Head of caudate nucleus (tissue), 42 donors: Measurements from ENCODE around the gene FAM117B.

Experiments used
- DNase-seq, 42 donors: peaks; one replicate each; pipeline versions ENCODE4 v3.0.0 to v3.0.0-alpha.2; 2020 to 2021; ENCODE audit warnings: mixed read lengths in 7 of 42
- intact Hi-C: fragments of 100-400 bp; cut with DNase I; formaldehyde crosslinking; loops from one replicate; pipeline ENCODE4 v1.15.0; 2022

The FAM117B gene

DNA sequence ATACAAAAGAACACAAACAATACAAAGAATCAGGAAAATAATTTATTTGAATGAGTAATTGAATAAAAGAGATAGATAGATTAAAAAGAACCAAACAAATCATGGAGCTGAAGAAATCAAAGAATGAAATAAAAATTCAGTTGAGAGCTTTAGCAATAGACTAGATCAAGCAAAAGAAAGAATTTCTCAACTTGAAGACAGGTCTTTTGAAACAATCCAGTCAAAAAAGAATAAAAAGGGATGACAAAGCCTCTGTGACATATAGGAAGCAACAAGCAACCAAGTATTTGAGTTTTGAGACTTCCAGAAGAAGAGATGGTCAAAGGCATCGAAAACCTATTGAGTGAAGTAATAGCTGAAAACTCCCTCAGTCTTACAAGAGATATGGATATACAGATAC, 108.8 kb downstream of the FAM117B start:
- no peak for DNase-seq
- intact Hi-C loops: no loop called here

DNA sequence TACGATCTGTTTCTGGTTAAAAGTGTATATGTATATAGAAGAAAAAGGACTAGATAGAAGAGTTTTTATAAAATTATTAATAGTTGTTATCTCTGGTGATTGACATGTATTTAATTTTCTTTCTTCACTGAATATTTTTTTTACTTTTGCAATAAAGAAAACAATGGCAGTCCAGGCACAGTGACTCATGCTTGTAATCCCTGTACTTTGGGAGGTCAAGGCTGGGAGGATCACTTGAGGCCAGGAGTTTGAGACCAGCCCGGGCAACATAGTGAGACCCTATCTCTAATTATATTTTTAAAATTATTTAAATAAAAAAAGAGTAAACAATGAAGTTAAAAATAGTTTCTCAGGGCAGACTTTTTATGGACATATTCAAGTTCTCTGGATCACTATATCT, 114.7 kb downstream of the FAM117B start:
- no peak for DNase-seq
- intact Hi-C loops: no loop called here

DNA sequence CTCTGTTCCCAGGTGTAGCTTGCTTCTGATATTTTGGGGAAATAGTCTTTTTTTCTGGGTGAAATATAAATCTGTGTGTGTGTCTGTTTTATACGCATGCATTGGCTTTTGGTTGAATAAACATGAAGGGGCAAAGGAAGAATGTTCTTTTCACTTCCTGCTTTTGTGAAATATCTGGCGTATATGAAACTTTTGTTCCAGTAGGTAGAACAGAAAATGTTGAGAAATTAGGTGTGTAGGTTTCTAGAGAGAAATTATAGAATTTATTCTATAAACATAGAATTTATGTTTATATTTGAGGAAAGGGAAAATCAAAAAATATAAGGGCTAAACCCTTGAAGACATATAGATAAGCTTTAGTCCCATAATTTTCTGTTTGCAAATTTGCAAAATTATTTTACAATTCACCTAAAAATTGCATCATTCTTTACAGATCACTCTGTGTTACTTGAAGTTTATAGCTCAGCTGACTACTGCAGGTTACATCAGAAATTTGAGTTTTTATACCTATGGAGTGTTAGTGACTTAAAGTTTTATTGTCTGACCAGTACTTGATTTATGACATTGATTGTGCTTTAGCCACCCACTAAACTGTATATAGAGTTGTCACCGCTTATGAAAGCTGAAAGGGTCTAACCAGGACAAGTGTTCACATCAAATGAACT, 116.1 kb downstream of the FAM117B start:
- intact Hi-C loops: no loop called here
- no peak for DNase-seq

DNA sequence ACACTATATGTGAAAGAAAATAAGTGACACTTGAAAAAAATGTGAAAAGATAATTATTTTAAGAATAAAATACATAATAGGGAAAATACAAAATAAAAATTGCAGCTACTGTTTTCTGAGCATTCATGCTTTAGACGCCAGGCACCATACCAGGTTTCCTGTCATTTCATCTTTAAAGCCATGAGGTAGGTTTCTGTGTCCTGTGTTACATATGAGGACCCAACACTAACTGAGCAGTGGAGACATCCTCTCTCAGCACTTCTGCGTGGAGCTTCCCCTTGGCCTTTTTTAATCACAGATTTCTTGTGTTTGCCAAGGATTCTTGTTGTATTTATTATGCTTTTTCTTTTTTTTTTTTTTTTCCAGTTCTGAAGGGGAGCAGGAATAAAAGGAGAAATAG, 117.3 kb downstream of the FAM117B start:
- DNase-seq: no peak
- intact Hi-C loops: no loop called here

DNA sequence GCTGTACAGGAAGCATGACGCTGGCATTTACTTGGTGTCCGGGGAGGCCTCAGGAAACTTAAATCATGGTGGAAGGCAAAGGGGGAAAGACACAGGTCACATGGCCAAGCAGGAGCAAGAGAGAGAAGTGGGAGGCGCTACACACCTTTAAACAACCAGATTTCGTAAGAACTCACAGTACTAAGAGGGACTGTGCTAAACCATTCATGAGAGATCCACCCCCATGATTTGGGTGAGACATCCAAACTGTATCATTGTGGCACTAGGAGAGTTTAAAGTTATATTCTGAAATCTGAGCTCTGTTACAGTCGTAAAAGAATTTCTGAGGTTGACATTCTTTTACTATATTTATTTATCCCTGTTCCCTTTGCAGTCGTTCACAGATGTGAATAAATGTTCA, 120.2 kb downstream of the FAM117B start:
- DNase-seq: peak in 13 of 42 donors; percentile 8 to 65 (median 25)
- intact Hi-C loops: no loop called here

DNA sequence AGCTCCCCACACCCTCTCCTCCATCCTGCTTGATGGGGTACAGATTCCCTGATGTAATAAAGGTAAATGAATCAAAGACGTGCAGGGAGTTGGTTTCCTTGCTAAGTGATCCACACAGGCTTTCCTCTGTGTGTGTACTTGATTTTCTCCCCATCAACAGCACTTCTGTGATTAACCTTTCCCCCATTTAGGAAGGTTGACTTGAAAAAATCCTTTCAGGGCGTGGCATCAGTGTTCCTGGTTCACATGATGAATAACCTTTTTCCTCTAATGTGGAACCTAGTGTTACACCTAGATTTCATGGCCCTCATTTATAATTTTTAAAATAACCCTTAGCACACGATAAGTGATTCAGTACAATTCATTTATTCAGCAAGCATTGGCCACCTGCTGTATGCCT, 121.8 kb downstream of the FAM117B start:
- intact Hi-C loops: no loop called here

DNA sequence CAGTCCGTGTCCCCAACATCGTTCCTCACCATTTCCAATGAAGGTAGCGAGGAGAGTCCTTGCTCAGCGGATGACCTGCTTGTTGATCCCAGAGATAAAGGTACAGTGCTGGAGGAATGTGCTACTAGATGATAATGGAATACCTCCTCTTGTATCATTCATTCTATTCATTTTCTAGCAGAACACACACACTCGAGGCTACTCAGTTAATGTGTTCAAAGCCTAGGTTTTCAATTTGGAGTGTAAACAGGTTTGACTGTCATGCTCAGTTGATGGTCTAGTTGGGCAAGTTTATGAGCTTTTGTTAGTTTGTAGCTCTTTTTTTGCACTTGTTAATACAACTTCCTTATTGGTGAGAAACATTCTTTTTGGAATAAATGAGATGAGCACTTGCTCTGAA, 122.6 kb downstream of the FAM117B start:
- DNase-seq: no peak
- intact Hi-C loops: no loop called here

More for the DNA sequence above, 121.8 kb downstream of the FAM117B start:
- no peak for DNase-seq

DNA sequence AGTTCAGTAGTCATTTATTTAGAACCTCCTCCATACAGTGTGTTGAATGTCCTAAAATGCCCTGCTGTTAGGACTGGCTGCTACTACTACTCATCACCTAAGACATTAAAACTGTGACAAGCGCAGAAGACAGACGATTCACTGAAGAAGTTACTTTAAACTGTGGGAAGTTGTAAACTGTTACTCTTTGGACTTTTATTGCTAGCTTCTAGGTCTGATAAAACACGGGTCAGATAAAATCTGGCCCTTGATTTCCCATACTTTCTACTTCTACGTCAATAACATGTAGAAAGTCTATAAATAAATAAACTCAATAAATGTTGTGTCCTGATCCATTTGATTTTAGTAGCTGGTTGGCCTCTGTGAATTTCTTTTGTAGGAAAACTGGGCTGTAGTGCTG, 123.4 kb downstream of the FAM117B start:
- DNase-seq: no peak
- intact Hi-C loops: no loop called here

DNA sequence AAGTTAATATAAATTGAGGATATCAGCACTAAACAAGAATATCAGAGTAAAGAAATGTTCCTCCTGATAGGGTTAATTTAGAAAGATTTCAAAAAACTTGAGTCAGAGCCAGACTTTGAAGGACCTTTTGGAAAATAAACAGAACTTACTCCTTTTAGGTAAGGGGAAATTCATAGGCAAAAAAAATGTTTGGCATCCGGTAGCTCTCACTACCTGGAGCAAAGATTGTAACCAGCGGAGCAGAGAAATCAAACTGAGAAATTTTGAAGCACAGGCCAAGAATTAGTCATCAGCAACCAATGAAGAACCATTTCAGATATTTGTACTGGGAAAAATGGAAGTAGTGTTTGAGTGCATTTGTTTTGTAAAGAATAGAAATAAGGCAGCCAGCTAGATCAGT, 123.8 kb downstream of the FAM117B start:
- no peak for DNase-seq
- intact Hi-C loops: no loop called here

DNA sequence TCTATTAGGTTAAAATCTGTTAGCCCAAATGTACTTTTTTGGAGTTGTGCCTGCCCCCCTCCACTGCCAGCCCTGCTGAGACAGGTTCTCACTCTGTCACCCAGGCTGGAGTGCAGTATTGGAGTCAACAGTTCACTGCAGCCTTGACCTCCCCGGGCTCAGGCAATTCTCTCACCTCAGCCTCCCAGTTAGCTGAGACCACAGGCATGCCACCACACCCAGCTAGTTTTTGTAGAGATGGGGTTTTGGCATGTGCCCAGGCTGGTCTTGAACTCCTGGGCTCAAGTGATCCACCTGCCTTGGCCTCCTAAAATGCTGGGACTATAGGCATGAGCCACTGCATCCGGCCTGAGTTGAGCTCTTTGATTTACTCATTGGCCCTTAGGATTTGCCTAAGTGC, 126.1 kb downstream of the FAM117B start:
- intact Hi-C loops: no loop called here
- DNase-seq: no peak

DNA sequence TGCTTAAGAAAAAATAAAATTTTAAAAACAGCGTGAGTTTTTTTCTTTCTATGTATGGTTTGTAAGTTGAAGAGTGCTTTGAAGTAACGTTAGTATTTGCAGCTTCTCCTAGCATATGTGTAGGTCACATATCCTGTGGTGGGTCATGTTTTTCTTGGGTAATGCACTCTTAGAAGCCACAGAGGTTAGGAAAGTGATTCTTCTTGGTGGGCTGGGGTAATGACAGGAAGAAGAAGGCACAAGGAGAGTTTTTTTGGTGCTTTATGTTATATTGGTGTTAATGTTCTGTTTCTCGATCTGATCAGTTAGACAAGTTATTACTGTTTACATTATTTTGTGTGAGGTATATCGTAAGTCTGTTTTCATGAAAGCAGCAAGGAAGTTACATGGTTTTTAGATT, 127.8 kb downstream of the FAM117B start:
- intact Hi-C loops: no loop called here
- DNase-seq: no peak

DNA sequence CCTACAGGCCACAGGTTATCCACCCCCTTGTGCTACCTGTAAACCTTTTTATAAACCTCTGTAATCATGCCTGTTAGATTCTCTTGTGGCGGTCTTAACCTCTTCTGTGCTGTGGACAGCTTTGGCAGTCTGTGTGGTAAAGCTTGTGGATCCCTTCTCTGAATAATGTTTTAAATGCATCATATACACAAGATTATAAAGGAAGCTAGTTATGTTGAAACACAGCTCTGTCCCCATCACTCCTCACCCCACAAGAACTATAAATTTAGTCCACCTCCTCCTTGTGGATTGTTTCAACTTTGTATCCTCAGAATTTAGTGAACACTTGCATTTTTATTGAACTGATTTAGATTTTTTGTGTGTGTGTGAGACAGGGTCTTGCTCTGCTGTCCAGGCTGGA, 129.1 kb downstream of the FAM117B start:
- DNase-seq: no peak
- intact Hi-C loops: no loop called here

DNA sequence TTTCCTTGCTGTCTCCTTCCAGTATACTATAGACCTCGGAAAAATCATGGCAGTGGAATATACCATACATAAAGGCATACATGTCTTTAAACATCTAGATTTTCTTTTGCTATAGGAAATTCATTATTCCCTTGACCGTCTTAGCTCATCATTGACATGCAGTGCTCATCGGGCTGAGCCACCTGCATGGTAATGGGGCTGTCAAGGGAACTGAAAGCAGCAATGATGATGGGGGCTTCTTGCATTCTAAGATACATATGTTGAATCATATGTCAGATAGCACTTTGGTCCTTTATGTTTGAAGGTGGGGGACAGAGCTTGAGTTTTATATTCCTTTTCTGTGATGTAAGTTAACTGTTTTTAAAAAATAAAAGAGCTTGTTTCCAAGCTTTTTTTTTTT, 130.2 kb downstream of the FAM117B start:
- intact Hi-C loops: no loop called here
- DNase-seq: no peak

DNA sequence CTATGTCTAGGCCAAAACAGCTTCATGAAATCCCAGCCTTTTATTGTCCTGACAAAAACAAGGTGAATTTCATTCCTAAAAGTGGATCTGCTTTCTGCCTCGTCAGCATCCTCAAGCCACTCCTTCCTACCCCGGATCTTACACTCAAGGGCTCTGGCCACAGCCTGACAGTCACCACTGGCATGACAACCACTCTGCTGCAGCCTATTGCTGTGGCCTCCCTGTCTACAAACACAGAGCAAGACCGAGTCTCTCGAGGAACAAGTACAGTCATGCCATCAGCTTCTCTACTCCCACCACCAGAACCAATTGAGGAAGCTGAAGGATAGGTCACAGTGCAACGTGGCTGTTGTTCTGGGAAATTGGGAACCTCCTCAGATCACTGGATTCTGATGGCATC, 130.7 kb downstream of the FAM117B start:
- DNase-seq: no peak
- intact Hi-C loops: no loop called here

DNA sequence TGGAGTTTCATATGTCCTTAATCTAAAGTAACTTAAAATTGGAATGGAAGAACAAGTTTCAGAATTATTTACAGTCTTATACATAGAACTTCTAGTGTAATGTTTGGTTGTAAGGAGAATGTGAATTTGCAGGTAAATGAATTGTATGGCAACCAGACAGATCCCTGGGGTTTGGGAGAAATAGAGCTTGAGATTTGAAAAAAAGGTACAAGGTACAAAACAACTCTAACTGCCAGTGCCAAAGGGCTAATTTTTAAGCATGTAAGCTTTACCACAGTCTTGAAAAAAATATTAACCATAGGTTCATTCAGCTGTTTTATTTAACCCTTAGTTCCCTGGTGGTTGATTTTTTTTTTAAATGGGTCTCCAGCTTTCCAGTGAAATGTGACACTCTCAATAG, 133.5 kb downstream of the FAM117B start:
- DNase-seq: no peak
- intact Hi-C loops: no loop called here

DNA sequence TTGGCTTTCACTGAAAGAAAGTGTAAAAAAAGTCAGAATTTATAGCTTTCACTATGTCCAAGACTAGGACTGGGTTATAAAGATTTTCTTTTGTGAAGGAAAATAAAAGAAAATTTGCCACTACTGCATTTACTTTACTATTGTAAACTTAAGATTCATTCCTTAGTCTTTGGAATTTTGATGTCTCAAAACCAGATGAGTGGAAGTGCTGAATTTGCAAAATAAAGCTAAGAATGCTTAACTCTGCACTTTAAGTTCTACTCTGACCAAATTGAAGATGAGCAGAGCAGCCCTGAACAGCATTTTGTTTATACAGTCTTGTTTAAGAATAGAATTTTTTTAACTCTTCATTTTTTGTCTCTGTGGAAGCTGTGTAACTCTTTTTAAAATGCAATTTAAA, 134.4 kb downstream of the FAM117B start:
- intact Hi-C loops: no loop called here
- DNase-seq: no peak

DNA sequence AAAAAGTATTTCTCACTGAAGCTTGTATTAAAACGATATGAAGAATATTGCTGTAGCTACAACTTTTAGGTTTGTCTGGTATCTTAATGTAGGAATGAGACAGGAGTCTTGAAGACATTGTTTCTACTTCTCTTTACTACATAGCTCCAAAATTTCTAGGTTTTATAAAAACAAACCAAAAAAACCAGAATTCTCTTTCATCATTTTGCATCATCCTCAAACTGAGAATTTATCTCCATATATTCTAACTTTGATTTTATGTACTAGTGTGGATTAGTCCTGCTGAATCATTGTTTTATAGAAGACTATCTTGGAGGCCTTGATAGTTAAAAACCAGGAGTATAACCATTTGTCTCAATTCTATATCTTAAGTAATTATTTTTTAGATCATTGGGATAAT, 136.6 kb downstream of the FAM117B start:
- intact Hi-C loops: no loop called here

DNA sequence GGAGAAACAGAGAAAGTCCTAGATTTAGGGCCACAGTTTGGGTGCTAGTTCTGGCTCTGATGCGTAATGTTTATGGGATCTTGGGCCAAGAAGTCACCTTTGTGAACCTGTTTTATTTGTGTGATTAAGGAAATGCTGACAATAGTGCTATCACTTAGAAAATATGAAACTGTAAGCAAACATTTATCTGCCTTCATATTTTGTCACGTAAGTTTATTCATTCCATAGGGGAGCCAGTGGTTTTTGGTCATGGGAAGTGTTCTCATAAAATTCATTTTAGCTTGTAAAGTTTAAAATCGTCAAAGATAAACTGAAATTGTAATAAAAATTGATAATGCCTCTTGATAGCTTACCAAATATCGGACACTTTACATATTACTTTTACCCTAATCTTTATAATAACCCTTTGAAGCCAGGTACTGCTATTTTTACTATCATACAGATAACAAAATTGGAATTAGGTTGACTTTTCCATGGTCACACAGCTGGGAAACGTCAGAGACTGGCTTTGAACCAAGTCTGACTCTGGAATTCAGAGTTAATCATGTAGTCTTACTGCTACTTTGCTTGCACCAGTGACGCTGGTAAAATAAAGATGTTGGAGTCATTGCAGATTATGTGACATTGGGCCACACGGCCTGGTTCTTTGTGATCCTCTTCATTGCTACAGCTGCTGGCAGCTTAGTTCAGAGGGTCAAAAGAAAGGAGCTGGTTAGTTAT, 137.1 kb downstream of the FAM117B start:
- intact Hi-C loops: no loop called here
- no peak for DNase-seq

More for the DNA sequence above, 136.6 kb downstream of the FAM117B start:
- DNase-seq: no peak

DNA sequence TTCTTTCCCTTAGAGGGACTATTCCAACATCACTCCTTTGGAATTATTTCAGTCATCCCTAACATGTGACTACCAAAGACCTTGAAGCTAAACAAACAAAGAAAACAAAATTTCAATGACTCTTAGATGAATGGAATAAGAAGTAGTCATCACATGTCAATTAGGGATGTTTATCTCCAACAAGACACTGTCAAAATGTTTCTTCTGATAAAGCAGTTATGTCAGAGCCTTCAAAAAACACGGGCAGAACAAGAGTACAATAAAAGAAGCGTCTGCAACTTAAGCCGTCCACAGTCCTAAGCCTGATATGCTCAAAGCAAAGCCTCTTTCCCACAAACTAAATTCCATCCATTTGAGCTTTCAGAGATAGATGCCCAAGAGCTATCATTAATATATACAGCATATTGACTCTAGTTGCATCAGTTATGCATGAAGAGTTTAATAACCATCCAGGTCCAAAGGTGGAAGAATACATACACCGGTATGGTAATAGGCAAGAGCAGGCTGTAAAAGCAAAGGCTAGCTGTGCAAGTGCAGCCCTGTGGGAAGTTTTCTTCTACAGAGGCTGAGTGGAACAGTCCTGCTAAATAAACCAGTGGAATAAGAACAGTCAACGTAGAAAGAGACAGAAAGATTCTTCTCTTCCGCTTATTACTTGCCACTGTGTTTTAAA, 138.7 kb downstream of the FAM117B start:
- intact Hi-C loops: no loop called here
- DNase-seq: no peak

DNA sequence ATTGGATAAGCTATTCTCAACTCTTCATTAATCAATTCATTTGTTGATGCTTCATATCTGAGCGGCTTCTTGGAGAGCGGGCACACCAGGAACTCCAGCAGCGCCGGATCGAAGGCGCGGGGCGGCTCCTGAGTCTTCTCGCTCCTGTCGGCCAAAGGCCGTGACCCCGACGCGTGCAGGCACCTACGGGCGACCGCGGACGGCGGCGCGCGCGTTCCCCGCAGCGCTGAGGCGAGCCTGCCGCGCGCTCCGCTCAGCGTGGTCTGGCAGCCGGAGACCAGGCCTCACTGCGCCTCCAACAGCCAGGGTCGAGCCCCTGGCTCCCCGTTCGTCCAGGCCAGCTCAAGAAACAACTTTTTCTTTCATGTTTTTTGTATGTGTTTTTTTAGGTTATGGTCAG, 139.3 kb downstream of the FAM117B start:
- DNase-seq: no peak
- intact Hi-C loops: no loop called here

DNA sequence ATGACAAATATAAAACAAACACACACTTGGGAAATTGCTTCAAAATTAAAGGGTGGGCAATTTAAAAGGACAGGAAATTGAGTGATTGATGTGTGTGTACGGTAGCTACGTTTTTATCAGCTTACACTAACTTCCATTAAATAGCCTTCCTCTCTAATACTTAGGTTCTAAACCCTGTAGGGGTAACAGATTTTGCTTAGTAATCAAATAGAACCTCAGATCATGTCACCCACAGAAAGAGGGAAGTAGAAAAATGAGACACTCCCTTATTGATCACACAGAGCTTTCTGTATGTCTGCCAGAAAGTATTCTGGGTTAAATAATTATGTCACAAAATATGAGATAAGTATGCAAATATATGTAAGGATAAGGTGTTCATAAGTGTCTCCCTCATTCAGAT, 143.4 kb downstream of the FAM117B start:
- DNase-seq: no peak
- intact Hi-C loops: no loop called here
